ENCODE results near the gene TMPRSS5. TPM values are rescaled to one million over a fixed set of nuclear protein-coding genes. Genes with fewer than 3 reads are reported as not detected.

TMPRSS5 gene
- total and polyA plus RNA-seq, 10 of the 15 experiments (the other 5 are each of a cell fraction or from before 2014, with no cell fraction given): 0.05 to 0.85 (median 0.34) TPM; not detected in 2

DNA sequence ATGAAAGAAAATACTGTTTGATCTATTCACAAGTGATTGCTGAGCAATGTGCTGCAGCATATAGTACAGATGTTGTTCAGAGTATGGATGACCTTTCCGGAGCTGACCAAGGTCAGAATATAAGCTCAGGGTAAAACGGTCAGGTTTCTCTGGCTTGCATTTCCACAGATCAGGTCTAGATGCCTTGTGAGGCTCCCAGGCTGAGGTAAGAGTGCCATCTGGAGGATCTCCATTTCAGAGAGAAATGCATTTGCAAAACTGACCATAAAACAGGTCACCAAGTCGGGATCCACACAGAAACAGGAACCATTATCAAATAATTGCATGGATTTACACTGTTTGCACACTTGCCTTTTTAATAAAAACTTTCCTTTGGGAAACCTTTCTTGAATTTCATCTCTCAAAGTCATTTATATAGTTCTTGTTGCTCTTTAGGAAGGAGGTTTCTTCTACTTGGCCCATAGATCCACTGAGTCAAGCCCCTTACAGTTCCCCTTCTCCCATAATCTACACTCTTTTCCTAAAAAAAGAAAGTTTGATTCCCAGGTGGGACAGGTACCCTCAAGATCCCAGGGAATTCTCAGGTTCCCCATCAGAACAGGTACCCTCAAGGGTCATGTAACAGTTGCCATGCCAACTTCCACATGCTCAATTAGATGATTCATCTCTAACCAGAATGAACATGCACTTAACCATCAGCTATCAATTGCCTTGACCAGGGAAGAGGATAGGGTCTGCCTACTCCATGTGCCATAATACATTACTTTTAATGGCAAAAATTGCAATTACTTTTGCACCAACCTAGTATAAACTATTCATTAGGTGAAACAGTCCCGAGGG lies 25.0 kb upstream of the TMPRSS5 start:
- H3K4me1 ChIP-seq (ENCODE audit: control insufficient read depth, insufficient read depth, low read length): no peaks in the 10 kb centered on the region
- peaks cover 0 to 13% of the 10 kb centered on the region in 2 experiments; a peak in 2 of 4 replicates for H3K36me3 ChIP-seq (ENCODE audit: control insufficient read depth in 2 of 2, insufficient read depth in 2 of 2, low read length in 1 of 2)
- CTCF ChIA-PET: interaction anchor here (0.7 kb wide), 1 partner anchor 417 kb away, joined by 3 read pairs; the partner anchor contains the start of gene TTC12
- no peak for DNase-seq (ENCODE audit: low read depth, low spot score)
- H3K4me3 ChIP-seq: no peak overlapping the region
- H3K27me3 ChIP-seq (replicated peaks in 1 of 2; ENCODE audit: control insufficient read depth in 2 of 2, insufficient read depth in 2 of 2, low read length in 1 of 2): no peaks in the 10 kb centered on the region
- RAD21 ChIA-PET (ENCODE audit: unreplicated experiment): no interaction called here
- ATAC-seq: peak; percentile 39
- in situ Hi-C loops (cut with MboI) (no loop called here), intact Hi-C loops (cut with micrococcal nuclease; ENCODE audit: unreplicated experiment) (loop anchor here (5.0 kb wide), 2 partner anchors 199 to 424 kb away; no protein-coding TSS in a partner anchor)
- no TSS peak for BruUV-seq (replicated peaks)
- no peak for FAIRE-seq
- TF ChIP-seq SMC3 (IDR thresholded peaks at IDR 0.05; ENCODE audit: borderline replicate concordance, low read length) (peak; percentile 20; the same call in 1 of the 2 replicates), PML (IDR thresholded peaks at IDR 0.05; ENCODE audit: low read length) (no peak), ZSCAN29 (IDR thresholded peaks at IDR 0.05) (no peak), TAF1 (IDR thresholded peaks at IDR 0.05; ENCODE audit: borderline replicate concordance, low read depth, low read length) (no peak), POLR2AphosphoS5 (IDR thresholded peaks at IDR 0.05; ENCODE audit: low read length) (no peak), CHD4 (IDR thresholded peaks at IDR 0.05) (no peak), RFX5 (IDR thresholded peaks at IDR 0.05; ENCODE audit: low read depth, low read length) (no peak), RAD21 (IDR thresholded peaks at IDR 0.05; ENCODE audit: insufficient read depth, low read depth, low read length) (peak; percentile 58)
- TF ChIP-seq, protein P1, sequence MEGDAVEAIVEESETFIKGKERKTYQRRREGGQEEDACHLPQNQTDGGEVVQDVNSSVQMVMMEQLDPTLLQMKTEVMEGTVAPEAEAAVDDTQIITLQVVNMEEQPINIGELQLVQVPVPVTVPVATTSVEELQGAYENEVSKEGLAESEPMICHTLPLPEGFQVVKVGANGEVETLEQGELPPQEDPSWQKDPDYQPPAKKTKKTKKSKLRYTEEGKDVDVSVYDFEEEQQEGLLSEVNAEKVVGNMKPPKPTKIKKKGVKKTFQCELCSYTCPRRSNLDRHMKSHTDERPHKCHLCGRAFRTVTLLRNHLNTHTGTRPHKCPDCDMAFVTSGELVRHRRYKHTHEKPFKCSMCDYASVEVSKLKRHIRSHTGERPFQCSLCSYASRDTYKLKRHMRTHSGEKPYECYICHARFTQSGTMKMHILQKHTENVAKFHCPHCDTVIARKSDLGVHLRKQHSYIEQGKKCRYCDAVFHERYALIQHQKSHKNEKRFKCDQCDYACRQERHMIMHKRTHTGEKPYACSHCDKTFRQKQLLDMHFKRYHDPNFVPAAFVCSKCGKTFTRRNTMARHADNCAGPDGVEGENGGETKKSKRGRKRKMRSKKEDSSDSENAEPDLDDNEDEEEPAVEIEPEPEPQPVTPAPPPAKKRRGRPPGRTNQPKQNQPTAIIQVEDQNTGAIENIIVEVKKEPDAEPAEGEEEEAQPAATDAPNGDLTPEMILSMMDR (IDR thresholded peaks at IDR 0.05 in 2 of 3, conservative IDR thresholded peaks at IDR 0.05 in 1 of 3; ENCODE audit: control insufficient read depth in 2 of 3, extremely low read depth in 1 of 3, insufficient read depth in 1 of 3, low read depth in 3 of 3, low read length in 3 of 3): peak in 2 of 3 experiments; percentile 18 to 54; a peak in 3 of 6 replicates
- TF ChIP-seq, protein P2, sequence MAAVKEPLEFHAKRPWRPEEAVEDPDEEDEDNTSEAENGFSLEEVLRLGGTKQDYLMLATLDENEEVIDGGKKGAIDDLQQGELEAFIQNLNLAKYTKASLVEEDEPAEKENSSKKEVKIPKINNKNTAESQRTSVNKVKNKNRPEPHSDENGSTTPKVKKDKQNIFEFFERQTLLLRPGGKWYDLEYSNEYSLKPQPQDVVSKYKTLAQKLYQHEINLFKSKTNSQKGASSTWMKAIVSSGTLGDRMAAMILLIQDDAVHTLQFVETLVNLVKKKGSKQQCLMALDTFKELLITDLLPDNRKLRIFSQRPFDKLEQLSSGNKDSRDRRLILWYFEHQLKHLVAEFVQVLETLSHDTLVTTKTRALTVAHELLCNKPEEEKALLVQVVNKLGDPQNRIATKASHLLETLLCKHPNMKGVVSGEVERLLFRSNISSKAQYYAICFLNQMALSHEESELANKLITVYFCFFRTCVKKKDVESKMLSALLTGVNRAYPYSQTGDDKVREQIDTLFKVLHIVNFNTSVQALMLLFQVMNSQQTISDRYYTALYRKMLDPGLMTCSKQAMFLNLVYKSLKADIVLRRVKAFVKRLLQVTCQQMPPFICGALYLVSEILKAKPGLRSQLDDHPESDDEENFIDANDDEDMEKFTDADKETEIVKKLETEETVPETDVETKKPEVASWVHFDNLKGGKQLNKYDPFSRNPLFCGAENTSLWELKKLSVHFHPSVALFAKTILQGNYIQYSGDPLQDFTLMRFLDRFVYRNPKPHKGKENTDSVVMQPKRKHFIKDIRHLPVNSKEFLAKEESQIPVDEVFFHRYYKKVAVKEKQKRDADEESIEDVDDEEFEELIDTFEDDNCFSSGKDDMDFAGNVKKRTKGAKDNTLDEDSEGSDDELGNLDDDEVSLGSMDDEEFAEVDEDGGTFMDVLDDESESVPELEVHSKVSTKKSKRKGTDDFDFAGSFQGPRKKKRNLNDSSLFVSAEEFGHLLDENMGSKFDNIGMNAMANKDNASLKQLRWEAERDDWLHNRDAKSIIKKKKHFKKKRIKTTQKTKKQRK (IDR thresholded peaks at IDR 0.05; ENCODE audit: low read depth, low read length): no peak
- no peak overlapping the region for H3K4me2 ChIP-seq (ENCODE audit: control insufficient read depth, insufficient read depth)
- no peaks in the 10 kb centered on the region for H3K79me2 ChIP-seq (ENCODE audit: control insufficient read depth, insufficient read depth, low read length)
- no peaks in the 10 kb centered on the region for H3K9me3 ChIP-seq (replicated peaks; ENCODE audit: control insufficient read depth, insufficient read depth, low read length)
- no peak overlapping the region for H3K27ac ChIP-seq (ENCODE audit: control insufficient read depth, insufficient read depth)
- POLR2A ChIA-PET: no interaction called here
- no peak overlapping the region for H2AFZ ChIP-seq (ENCODE audit: control insufficient read depth, low read depth, low read length)
- H3K9ac ChIP-seq (ENCODE audit: control insufficient read depth, insufficient read depth, low read length): no peak overlapping the region
- H4K20me1 ChIP-seq (ENCODE audit: control insufficient read depth, insufficient read depth): no peaks in the 10 kb centered on the region
- 80% methylated on average over 3 of the region's 4 CpGs for WGBS (ENCODE audit: insufficient coverage, insufficient replicate concordance, low lambda C conversion rate, missing lambda C conversion rate)
- SMC1A ChIA-PET (ENCODE audit: uncharacterized antibody, unreplicated experiment): interaction anchor here (2.9 kb wide), 1 partner anchor 8 kb away, joined by 6 read pairs; no protein-coding TSS in a partner anchor

Data from GM12878 (cell line).